ENCODE data around the gene WDR46. TPM values are rescaled to one million over a fixed set of nuclear protein-coding genes. Genes with fewer than 3 reads are reported as not detected.

The WDR46 gene
- total and polyA plus RNA-seq, 2 experiments from 2014 or later = 71.4 to 104 TPM

- H3K27ac Mint-ChIP-seq = no peak overlapping the region
- Histone ChIP-seq H3K27me3 (ENCODE audit: insufficient read depth) (no peaks in the 10 kb centered on the region), H3K79me2 (replicated peaks; ENCODE audit: insufficient read depth) (peaks cover 15% of the 10 kb centered on the region), H3K36me3 (ENCODE audit: insufficient read depth) (no peaks in the 10 kb centered on the region), H2AFZ (no peak overlapping the region), H4K20me1 (replicated peaks; ENCODE audit: insufficient read depth) (peaks cover 11% of the 10 kb centered on the region), H3K4me2 (no peak overlapping the region), H3K4me3 (no peak overlapping the region), H3K9me2 (ENCODE audit: insufficient read depth) (no peaks in the 10 kb centered on the region), H3K27ac (ENCODE audit: low read depth) (no peak overlapping the region), H3F3A (replicated peaks; ENCODE audit: low read depth) (no peaks in the 10 kb centered on the region), H3K4me1 (ENCODE audit: insufficient read depth) (no peaks in the 10 kb centered on the region; the same call in 1 of the 2 replicates)
- ATAC-seq (no peak), DNase-seq (ENCODE audit: low spot score) (no peak)
- peaks cover 14% of the 10 kb centered on the region for H3K27me3 Mint-ChIP-seq (ENCODE audit: insufficient read depth, low read depth, poor library complexity)
- peaks cover 3% of the 10 kb centered on the region; the same call in 1 of the 3 replicates for H3K36me3 Mint-ChIP-seq (ENCODE audit: low read depth)
- H3K9me3 Mint-ChIP-seq = no peaks in the 10 kb centered on the region
- no peak for TF ChIP-seq NANOG (IDR thresholded peaks at IDR 0.05; ENCODE audit: borderline replicate concordance)
- TF ChIP-seq EZH2phosphoT487 (IDR thresholded peaks at IDR 0.05; ENCODE audit: unreplicated experiment) = no peak
- no peak for TF ChIP-seq ZNF331 (CRISPR knock-in tag; IDR thresholded peaks at IDR 0.05; ENCODE audit: low read depth)
- TF ChIP-seq EZH2 (IDR thresholded peaks at IDR 0.05; ENCODE audit: low read depth, unreplicated experiment) = no peak
- no peak for TF ChIP-seq ETS1 (IDR thresholded peaks at IDR 0.05)
- no peak for TF ChIP-seq CREB1 (CRISPR knock-in tag; IDR thresholded peaks at IDR 0.05; ENCODE audit: low read depth)
- TF ChIP-seq JUNB (IDR thresholded peaks at IDR 0.05; ENCODE audit: unreplicated experiment) = no peak
- TF ChIP-seq, protein P1, sequence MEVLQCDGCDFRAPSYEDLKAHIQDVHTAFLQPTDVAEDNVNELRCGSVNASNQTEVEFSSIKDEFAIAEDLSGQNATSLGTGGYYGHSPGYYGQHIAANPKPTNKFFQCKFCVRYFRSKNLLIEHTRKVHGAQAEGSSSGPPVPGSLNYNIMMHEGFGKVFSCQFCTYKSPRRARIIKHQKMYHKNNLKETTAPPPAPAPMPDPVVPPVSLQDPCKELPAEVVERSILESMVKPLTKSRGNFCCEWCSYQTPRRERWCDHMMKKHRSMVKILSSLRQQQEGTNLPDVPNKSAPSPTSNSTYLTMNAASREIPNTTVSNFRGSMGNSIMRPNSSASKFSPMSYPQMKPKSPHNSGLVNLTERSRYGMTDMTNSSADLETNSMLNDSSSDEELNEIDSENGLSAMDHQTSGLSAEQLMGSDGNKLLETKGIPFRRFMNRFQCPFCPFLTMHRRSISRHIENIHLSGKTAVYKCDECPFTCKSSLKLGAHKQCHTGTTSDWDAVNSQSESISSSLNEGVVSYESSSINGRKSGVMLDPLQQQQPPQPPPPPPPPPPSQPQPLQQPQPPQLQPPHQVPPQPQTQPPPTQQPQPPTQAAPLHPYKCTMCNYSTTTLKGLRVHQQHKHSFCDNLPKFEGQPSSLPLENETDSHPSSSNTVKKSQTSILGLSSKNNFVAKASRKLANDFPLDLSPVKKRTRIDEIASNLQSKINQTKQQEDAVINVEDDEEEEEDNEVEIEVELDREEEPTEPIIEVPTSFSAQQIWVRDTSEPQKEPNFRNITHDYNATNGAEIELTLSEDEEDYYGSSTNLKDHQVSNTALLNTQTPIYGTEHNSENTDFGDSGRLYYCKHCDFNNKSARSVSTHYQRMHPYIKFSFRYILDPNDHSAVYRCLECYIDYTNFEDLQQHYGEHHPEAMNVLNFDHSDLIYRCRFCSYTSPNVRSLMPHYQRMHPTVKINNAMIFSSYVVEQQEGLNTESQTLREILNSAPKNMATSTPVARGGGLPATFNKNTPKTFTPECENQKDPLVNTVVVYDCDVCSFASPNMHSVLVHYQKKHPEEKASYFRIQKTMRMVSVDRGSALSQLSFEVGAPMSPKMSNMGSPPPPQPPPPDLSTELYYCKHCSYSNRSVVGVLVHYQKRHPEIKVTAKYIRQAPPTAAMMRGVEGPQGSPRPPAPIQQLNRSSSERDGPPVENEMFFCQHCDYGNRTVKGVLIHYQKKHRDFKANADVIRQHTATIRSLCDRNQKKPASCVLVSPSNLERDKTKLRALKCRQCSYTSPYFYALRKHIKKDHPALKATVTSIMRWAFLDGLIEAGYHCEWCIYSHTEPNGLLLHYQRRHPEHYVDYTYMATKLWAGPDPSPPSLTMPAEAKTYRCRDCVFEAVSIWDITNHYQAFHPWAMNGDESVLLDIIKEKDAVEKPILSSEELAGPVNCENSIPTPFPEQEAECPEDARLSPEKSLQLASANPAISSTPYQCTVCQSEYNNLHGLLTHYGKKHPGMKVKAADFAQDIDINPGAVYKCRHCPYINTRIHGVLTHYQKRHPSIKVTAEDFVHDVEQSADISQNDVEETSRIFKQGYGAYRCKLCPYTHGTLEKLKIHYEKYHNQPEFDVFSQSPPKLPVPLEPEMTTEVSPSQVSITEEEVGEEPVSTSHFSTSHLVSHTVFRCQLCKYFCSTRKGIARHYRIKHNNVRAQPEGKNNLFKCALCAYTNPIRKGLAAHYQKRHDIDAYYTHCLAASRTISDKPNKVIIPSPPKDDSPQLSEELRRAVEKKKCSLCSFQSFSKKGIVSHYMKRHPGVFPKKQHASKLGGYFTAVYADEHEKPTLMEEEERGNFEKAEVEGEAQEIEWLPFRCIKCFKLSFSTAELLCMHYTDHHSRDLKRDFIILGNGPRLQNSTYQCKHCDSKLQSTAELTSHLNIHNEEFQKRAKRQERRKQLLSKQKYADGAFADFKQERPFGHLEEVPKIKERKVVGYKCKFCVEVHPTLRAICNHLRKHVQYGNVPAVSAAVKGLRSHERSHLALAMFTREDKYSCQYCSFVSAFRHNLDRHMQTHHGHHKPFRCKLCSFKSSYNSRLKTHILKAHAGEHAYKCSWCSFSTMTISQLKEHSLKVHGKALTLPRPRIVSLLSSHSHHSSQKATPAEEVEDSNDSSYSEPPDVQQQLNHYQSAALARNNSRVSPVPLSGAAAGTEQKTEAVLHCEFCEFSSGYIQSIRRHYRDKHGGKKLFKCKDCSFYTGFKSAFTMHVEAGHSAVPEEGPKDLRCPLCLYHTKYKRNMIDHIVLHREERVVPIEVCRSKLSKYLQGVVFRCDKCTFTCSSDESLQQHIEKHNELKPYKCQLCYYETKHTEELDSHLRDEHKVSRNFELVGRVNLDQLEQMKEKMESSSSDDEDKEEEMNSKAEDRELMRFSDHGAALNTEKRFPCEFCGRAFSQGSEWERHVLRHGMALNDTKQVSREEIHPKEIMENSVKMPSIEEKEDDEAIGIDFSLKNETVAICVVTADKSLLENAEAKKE (CRISPR knock-in tag; IDR thresholded peaks at IDR 0.05) = no peak
- TF ChIP-seq ZNF114 (CRISPR knock-in tag; IDR thresholded peaks at IDR 0.05) = no peak
- TF ChIP-seq POLR2AphosphoS5 (IDR thresholded peaks at IDR 0.05; ENCODE audit: low read depth) = no peak
- TF ChIP-seq, protein P2, sequence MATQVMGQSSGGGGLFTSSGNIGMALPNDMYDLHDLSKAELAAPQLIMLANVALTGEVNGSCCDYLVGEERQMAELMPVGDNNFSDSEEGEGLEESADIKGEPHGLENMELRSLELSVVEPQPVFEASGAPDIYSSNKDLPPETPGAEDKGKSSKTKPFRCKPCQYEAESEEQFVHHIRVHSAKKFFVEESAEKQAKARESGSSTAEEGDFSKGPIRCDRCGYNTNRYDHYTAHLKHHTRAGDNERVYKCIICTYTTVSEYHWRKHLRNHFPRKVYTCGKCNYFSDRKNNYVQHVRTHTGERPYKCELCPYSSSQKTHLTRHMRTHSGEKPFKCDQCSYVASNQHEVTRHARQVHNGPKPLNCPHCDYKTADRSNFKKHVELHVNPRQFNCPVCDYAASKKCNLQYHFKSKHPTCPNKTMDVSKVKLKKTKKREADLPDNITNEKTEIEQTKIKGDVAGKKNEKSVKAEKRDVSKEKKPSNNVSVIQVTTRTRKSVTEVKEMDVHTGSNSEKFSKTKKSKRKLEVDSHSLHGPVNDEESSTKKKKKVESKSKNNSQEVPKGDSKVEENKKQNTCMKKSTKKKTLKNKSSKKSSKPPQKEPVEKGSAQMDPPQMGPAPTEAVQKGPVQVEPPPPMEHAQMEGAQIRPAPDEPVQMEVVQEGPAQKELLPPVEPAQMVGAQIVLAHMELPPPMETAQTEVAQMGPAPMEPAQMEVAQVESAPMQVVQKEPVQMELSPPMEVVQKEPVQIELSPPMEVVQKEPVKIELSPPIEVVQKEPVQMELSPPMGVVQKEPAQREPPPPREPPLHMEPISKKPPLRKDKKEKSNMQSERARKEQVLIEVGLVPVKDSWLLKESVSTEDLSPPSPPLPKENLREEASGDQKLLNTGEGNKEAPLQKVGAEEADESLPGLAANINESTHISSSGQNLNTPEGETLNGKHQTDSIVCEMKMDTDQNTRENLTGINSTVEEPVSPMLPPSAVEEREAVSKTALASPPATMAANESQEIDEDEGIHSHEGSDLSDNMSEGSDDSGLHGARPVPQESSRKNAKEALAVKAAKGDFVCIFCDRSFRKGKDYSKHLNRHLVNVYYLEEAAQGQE (IDR thresholded peaks at IDR 0.05; ENCODE audit: unreplicated experiment) = no peak
- TF ChIP-seq CTCF (conservative IDR thresholded peaks at IDR 0.05; ENCODE audit: low read depth in 2 of 2) = no peak
- no peak for TF ChIP-seq STAT1 (IDR thresholded peaks at IDR 0.05; ENCODE audit: unreplicated experiment)
- no peaks in the 10 kb centered on the region for H3K4me1 Mint-ChIP-seq
- H3K4me3 Mint-ChIP-seq = no peak overlapping the region
Observed at GRCh38 chr6:33306356-33306755, 17.3 kb upstream of the WDR46 start.
